ENCODE results near the gene WAPL. TPM values are rescaled to one million over a fixed set of nuclear protein-coding genes. Genes with fewer than 3 reads are reported as not detected.
"Not testable (repeated sequence)": the region's sequence is repeated elsewhere in the genome, so short reads cannot be mapped to it uniquely, and the experiment has no call there.

Gene WAPL
- total RNA-seq, 1 experiment from 2014 or later = 39.5 TPM

GRCh38 chr10:86393862-86394455, 127.6 kb downstream of the WAPL start:
- in situ Hi-C loops (cut with HindIII; ENCODE audit: low sequenced_read_pairs) = no loop called here

GRCh38 chr10:86393362-86393761, 128.2 kb downstream of the WAPL start:
- DNase-seq (ENCODE audit: low spot score) = no peak
- in situ Hi-C loops (cut with HindIII; ENCODE audit: low sequenced_read_pairs) = no loop called here

More at GRCh38 chr10:86393862-86394455, 127.6 kb downstream of the WAPL start:
- no peak for DNase-seq (ENCODE audit: low spot score)

- DNase-seq (ENCODE audit: low spot score) = no peak
- in situ Hi-C loops (cut with HindIII; ENCODE audit: low sequenced_read_pairs) = no loop called here
These were observed 128.9 kb downstream of the WAPL start for GRCh38 chr10:86392723-86393094.

GRCh38 chr10:86391986-86392722, 129.4 kb downstream of the WAPL start:
- in situ Hi-C loops (cut with HindIII; ENCODE audit: low sequenced_read_pairs) = no loop called here
- DNase-seq (ENCODE audit: low spot score) = no peak

GRCh38 chr10:86391236-86391840, 130.3 kb downstream of the WAPL start:
- in situ Hi-C loops (cut with HindIII; ENCODE audit: low sequenced_read_pairs) = no loop called here
- DNase-seq (ENCODE audit: low spot score) = no peak

GRCh38 chr10:86390337-86391120, 131.1 kb downstream of the WAPL start:
- in situ Hi-C loops (cut with HindIII; ENCODE audit: low sequenced_read_pairs) = no loop called here
- no peak for DNase-seq (ENCODE audit: low spot score)

- in situ Hi-C loops (cut with HindIII; ENCODE audit: low sequenced_read_pairs) = no loop called here
- no peak for DNase-seq (ENCODE audit: low spot score)
These were observed 132.0 kb downstream of the WAPL start for GRCh38 chr10:86389441-86390193.

- DNase-seq (ENCODE audit: low spot score); in situ Hi-C loops (cut with HindIII; ENCODE audit: low sequenced_read_pairs): not testable (repeated sequence)
These were observed 132.5 kb downstream of the WAPL start for GRCh38 chr10:86389109-86389440.

- in situ Hi-C loops (cut with HindIII; ENCODE audit: low sequenced_read_pairs) = no loop called here
- DNase-seq (ENCODE audit: low spot score) = no peak
These were observed 133.4 kb downstream of the WAPL start for GRCh38 chr10:86388119-86388704.

GRCh38 chr10:86387178-86387794, 134.3 kb downstream of the WAPL start:
- no peak for DNase-seq (ENCODE audit: low spot score)
- in situ Hi-C loops (cut with HindIII; ENCODE audit: low sequenced_read_pairs) = no loop called here

- in situ Hi-C loops (cut with HindIII; ENCODE audit: low sequenced_read_pairs) = no loop called here
- DNase-seq (ENCODE audit: low spot score) = no peak
These were observed 135.8 kb downstream of the WAPL start for GRCh38 chr10:86385806-86386205.

Other genes with a start within 250 kb of the WAPL start
- 0.17 TPM in 1 of 2 replicates, not detected in the other for gene GRID1, start 155.0 kb downstream of the WAPL start, total RNA-seq (2014; rRNA removed; shearing (Covaris generic))
- not detected in 2 replicates for gene OPN4, start 132.8 kb upstream of the WAPL start, total RNA-seq (2014; rRNA removed; shearing (Covaris generic))
- gene LDB3, start 146.7 kb upstream of the WAPL start, total RNA-seq (2014; rRNA removed; shearing (Covaris generic)) = 0.37 and 0.78 TPM in 2 replicates
- 72.5 and 78.8 TPM in 2 replicates for gene BMPR1A, start 234.8 kb upstream of the WAPL start, total RNA-seq (2014; rRNA removed; shearing (Covaris generic))